ENCODE measurements around the gene SSC5D. TPM values are rescaled to one million over a fixed set of nuclear protein-coding genes. Genes with fewer than 3 reads are reported as not detected.

The SSC5D gene
- total and polyA plus RNA-seq, 2 of the 4 experiments (the other 2 are of a cell fraction): 1.4 to 19.1 TPM

GRCh38 chr19:55516878-55517620 is 28.8 kb downstream of the SSC5D start:
- Histone ChIP-seq H3K4me3 (ENCODE audit: insufficient read depth, low read depth, low read length) (peak overlapping the region; percentile 9), H3K27me3 (ENCODE audit: control insufficient read depth, insufficient read depth, low read length) (no peaks in the 10 kb centered on the region), H4K5ac (ENCODE audit: low read depth, low read length) (peak overlapping the region; percentile 38), H3K4ac (ENCODE audit: low read depth, low read length) (peak overlapping the region; percentile 27), H2AK9ac (replicated peaks; ENCODE audit: low read depth, low read length, poor library complexity) (peak overlapping the region; percentile 98), H2BK20ac (ENCODE audit: low read depth, low read length) (no peak overlapping the region; the same call in 1 of the 2 replicates), H2BK120ac (ENCODE audit: low read depth, low read length) (0 out of 2 replicates have a peak overlapping the region, but pooled peaks have one; percentile 10), H3K56ac (ENCODE audit: extremely low read depth, insufficient read depth, low read length) (no peak overlapping the region), H2AK5ac (ENCODE audit: low read depth, low read length) (peak overlapping the region; percentile 22), H3K79me1 (ENCODE audit: low read depth in 1 of 2, low read length in 2 of 2) (peaks cover 0 to 18% of the 10 kb centered on the region in 2 experiments; a peak in 2 of 4 replicates), H3K14ac (replicated peaks; ENCODE audit: low read depth, low read length) (no peak overlapping the region), H3K18ac (ENCODE audit: low read depth, low read length) (no peak overlapping the region), H3K23ac (ENCODE audit: low read depth, low read length) (no peak overlapping the region), H3K9me3 (ENCODE audit: control insufficient read depth, insufficient read depth, low read length) (no peaks in the 10 kb centered on the region), H4K91ac (ENCODE audit: insufficient read depth, low read depth, low read length) (no peak overlapping the region), H2BK15ac (ENCODE audit: low read depth, low read length) (no peak overlapping the region), H3K4me2 (ENCODE audit: low read depth, low read length) (peak overlapping the region; percentile 52; the same call in 1 of the 2 replicates), H3K27ac (ENCODE audit: insufficient read depth, low read length) (peak overlapping the region; percentile 24), H3K36me3 (ENCODE audit: control insufficient read depth, insufficient read depth, low read length) (no peaks in the 10 kb centered on the region), H3K4me1 (ENCODE audit: control insufficient read depth, insufficient read depth, low read length) (peaks cover 2% of the 10 kb centered on the region; the same call in 1 of the 2 replicates), H3K9ac (ENCODE audit: low read depth, low read length) (no peak overlapping the region), H4K20me1 (ENCODE audit: insufficient read depth, low read length) (no peaks in the 10 kb centered on the region), H2BK5ac (ENCODE audit: low read depth, low read length, poor library complexity, severe bottlenecking) (peak overlapping the region; percentile 10), H2AFZ (replicated peaks; ENCODE audit: low read length, poor library complexity) (peak overlapping the region; percentile 92), H4K8ac (ENCODE audit: low read depth in 2 of 2, low read length in 2 of 2) (peak overlapping the region in 1 of 2 experiments; percentile 79; a peak in 1 of 4 replicates), H3K9me1 (ENCODE audit: insufficient read depth, low read length) (peaks cover 22% of the 10 kb centered on the region)
- ChIA-PET POLR2A (ENCODE audit: unreplicated experiment) (no interaction called here), CTCF (interaction anchor here (0.7 to 1.0 kb wide), 3 partner anchors 31 to 103 kb away, joined by 3 to 7 read pairs (median 4); partner anchors contain the start of gene ZNF865)
- DNase-seq (peak; percentile 91), ATAC-seq (ENCODE audit: low read depth) (peak; percentile 99)
- intact Hi-C loops (cut with micrococcal nuclease) (loop anchor here (1.0 to 2.0 kb wide), 4 partner anchors 20 to 115 kb away; partner anchors contain the start of genes SBK2 and ZNF579), dilution Hi-C loops (cut with HindIII; ENCODE audit: low sequenced_read_pairs, unreplicated experiment) (no loop called here), in situ Hi-C loops (cut with MboI; ENCODE audit: low sequenced_read_pairs) (loop anchor here (5.0 kb wide), 1 partner anchor 90 kb away; the partner anchor contains the start of gene ZNF865)
- no TSS peak for BruUV-seq (replicated peaks)
- 30% methylated on average over 23 of the region's 61 CpGs; no CpG with 5 or more reads in 1 of the 2 experiments for WGBS, 2 experiments (ENCODE audit: extremely low coverage in 2 of 2, insufficient read length in 1 of 2)
- TF ChIP-seq MAFK (IDR thresholded peaks at IDR 0.05; ENCODE audit: low read depth, low read length) (no peak), CEBPB (IDR thresholded peaks at IDR 0.05; ENCODE audit: low read depth, low read length) (no peak), FOS (IDR thresholded peaks at IDR 0.05; ENCODE audit: low read depth, low read length) (no peak), RAD21 (IDR thresholded peaks at IDR 0.05; ENCODE audit: low read length) (peak; percentile 98), RCOR1 (IDR thresholded peaks at IDR 0.05; ENCODE audit: insufficient replicate concordance, low read length) (no peak), ELK1 (IDR thresholded peaks at IDR 0.05; ENCODE audit: borderline replicate concordance, low read depth, low read length) (no peak), BHLHE40 (IDR thresholded peaks at IDR 0.05; ENCODE audit: low read depth, low read length) (peak; percentile 51; the same call in 1 of the 2 replicates), RFX5 (IDR thresholded peaks at IDR 0.05; ENCODE audit: low read depth, low read length) (peak; percentile 100), USF2 (IDR thresholded peaks at IDR 0.05; ENCODE audit: low read depth, low read length) (peak; percentile 19; the same call in 1 of the 2 replicates), SMC3 (IDR thresholded peaks at IDR 0.05; ENCODE audit: low read depth, low read length) (peak; percentile 100), CTCF (conservative IDR thresholded peaks at IDR 0.05; ENCODE audit: low read depth, low read length) (peak; percentile 95), MXI1 (IDR thresholded peaks at IDR 0.05; ENCODE audit: borderline replicate concordance, low read depth, low read length) (peak; percentile 35; the same call in 1 of the 2 replicates), NFE2L2 (IDR thresholded peaks at IDR 0.05; ENCODE audit: low read depth, low read length) (no peak)

Data from IMR-90 (cell line).